AG04449 (cell line): ENCODE results near the gene MLEC.
A peak's percentile ranks its signal among the peaks of the same experiment; 100 is the strongest.

ENCODE experiments used
- CTCF ChIA-PET: fragments of 350-600 bp; formaldehyde crosslinking; extraction: SDS; loops from one replicate; lab custom pipeline; 2021; ENCODE audit warnings: antibody characterized with exemption; lab: Yijun Ruan, JAX
- POLR2A ChIA-PET: fragments of 400-600, 350-600 bp; formaldehyde crosslinking; extraction: SDS; loops from one replicate; lab custom pipeline; 2020; ENCODE audit warnings: antibody characterized with exemption, inconsistent platforms; lab: Yijun Ruan, JAX
- DNase-seq: peaks from one replicate; pipeline ENCODE4 v3.0.0-alpha.2; 2010; ENCODE audit warnings: low read depth, low spot score
- H3K4me3 ChIP-seq: 2 replicates; pipeline ENCODE4 v1.5.1; 2011; ENCODE audit warnings: low read depth, mild to moderate bottlenecking, control low read depth, low read length
- TF ChIP-seq, protein P1 (sequence below): IDR thresholded peaks from one replicate; pipeline ENCODE4 v1.5.1; 2011; ENCODE audit warnings: mild to moderate bottlenecking, moderate library complexity, low read length, control low read depth, inconsistent platforms; ENCODE audit not compliant: insufficient read depth; ENCODE audit errors: missing control alignments

Gene MLEC

GRCh38 chr12:120710031-120710804, 23.3 kb downstream of the MLEC start, which contains the start of gene UNC119B:
Gene UNC119B, plus strand, starts transcription at chr12:120710458. Its CDS starts 17 bp downstream, at chr12:120710475.
- TF ChIP-seq, protein P1, sequence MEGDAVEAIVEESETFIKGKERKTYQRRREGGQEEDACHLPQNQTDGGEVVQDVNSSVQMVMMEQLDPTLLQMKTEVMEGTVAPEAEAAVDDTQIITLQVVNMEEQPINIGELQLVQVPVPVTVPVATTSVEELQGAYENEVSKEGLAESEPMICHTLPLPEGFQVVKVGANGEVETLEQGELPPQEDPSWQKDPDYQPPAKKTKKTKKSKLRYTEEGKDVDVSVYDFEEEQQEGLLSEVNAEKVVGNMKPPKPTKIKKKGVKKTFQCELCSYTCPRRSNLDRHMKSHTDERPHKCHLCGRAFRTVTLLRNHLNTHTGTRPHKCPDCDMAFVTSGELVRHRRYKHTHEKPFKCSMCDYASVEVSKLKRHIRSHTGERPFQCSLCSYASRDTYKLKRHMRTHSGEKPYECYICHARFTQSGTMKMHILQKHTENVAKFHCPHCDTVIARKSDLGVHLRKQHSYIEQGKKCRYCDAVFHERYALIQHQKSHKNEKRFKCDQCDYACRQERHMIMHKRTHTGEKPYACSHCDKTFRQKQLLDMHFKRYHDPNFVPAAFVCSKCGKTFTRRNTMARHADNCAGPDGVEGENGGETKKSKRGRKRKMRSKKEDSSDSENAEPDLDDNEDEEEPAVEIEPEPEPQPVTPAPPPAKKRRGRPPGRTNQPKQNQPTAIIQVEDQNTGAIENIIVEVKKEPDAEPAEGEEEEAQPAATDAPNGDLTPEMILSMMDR, result no peak
- ChIA-PET CTCF (interaction anchor here (0.8 to 4.4 kb wide), 7 partner anchors 10 to 300 kb away, joined by 3 to 48 read pairs (median 15); partner anchors contain the start of gene POP5), POLR2A (interaction anchor here (2.3 kb wide), 1 partner anchor 10 kb away, joined by 10 read pairs; no protein-coding TSS in a partner anchor)
- peak within 1 kb of the TSS; percentile 75 for H3K4me3 ChIP-seq
- no peak for DNase-seq

GRCh38 chr12:120710805-120711296, 23.9 kb downstream of the MLEC start:
- TF ChIP-seq, protein P1, result no peak
- DNase-seq, result no peak
- peak overlapping the region; percentile 75 for H3K4me3 ChIP-seq
- POLR2A ChIA-PET, result interaction anchor here (2.3 kb wide), 1 partner anchor 9 kb away, joined by 10 read pairs; no protein-coding TSS in a partner anchor
- CTCF ChIA-PET, result interaction anchor here (1.0 to 4.4 kb wide), 8 partner anchors 10 to 261 kb away, joined by 3 to 48 read pairs (median 15); partner anchors contain the start of gene POP5

GRCh38 chr12:120711411-120711810, 24.5 kb downstream of the MLEC start:
- TF ChIP-seq, protein P1, result no peak
- POLR2A ChIA-PET, result interaction anchor here (2.3 kb wide), 1 partner anchor 9 kb away, joined by 10 read pairs; no protein-coding TSS in a partner anchor
- no peak for DNase-seq
- peak overlapping the region; percentile 75 for H3K4me3 ChIP-seq
- CTCF ChIA-PET, result interaction anchor here (0.6 to 4.4 kb wide), 11 partner anchors 9 to 260 kb away, joined by 3 to 48 read pairs (median 5); partner anchors contain the start of gene POP5

DNA sequence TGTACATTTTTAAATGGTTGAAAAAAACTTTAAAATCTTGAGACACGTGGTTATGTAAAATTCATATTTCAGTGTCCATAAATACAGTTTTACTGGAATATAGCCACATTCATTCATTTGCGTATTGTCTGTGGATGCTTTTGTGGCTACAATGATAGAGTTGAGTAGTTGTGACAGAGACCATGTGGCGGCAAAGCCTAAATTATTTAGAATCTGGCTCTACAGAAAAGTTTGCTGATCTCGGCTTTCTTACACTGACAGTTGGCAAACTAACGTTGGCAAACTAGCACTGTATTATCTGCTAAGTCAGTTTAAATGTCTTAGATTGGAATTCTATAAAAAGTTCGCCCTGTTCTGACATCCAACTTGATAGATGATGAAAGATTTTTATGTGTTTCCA, 25.7 kb downstream of the MLEC start:
- ChIA-PET POLR2A (no interaction called here), CTCF (interaction anchor here (0.6 to 4.4 kb wide), 8 partner anchors 8 to 259 kb away, joined by 3 to 48 read pairs (median 15); partner anchors contain the start of gene POP5)
- TF ChIP-seq, protein P1, result no peak
- no peak for DNase-seq
- no peak overlapping the region for H3K4me3 ChIP-seq

- peak; percentile 21 for DNase-seq
- H3K4me3 ChIP-seq, result no peak overlapping the region
- CTCF ChIA-PET, result interaction anchor here (0.8 to 2.4 kb wide), 9 partner anchors 10 to 258 kb away, joined by 3 to 18 read pairs (median 4); partner anchors contain the start of gene ACADS
- TF ChIP-seq, protein P1, result peak; percentile 75
- POLR2A ChIA-PET, result no interaction called here
These were observed 27.0 kb downstream of the MLEC start for GRCh38 chr12:120713861-120714482.
